Left lobe of liver (tissue), 2 donors: ENCODE measurements around the gene GGTA1. TPM values are rescaled to one million over a fixed set of nuclear protein-coding genes. Genes with fewer than 3 reads are reported as not detected.
A peak's percentile ranks its signal among the peaks of the same experiment; 100 is the strongest.
"Not testable (repeated sequence)": the region's sequence is repeated elsewhere in the genome, so short reads cannot be mapped to it uniquely, and the experiment has no call there.

Source experiments
- ATAC-seq: fragments of 200-7000 bp; cut with Tn5 transposase; one replicate; pipeline ENCODE4 v1.9.1; 2020; ENCODE audit warnings: mild to moderate bottlenecking, moderate library complexity
- DNase-seq: peaks from one replicate; pipeline ENCODE4 v3.0.0-alpha.2; 2020; ENCODE audit warnings: low spot score
- total RNA-seq: library from RNA; stranded (reverse); gene quantifications from one replicate; pipeline ENCODE4 v1.2.1, GENCODE V29; 2021
- donor health status: DM: no; HTN: no; CAD: no; lungs with moderate emphysema.
- donor health status: DM: no; HTN: yes; CAD: no.

The GGTA1 gene
- total RNA-seq = 1.2 TPM

- peak; percentile 87 for ATAC-seq
- DNase-seq = peak; percentile 62
Observed at GRCh38 chr9:121499427-121500164, at the start of gene GGTA1. Gene GGTA1, minus strand, starts transcription at chr9:121499844. Its CDS starts 31,922 bp downstream, at chr9:121467922.

- no peak for DNase-seq
- ATAC-seq = no peak
Observed at GRCh38 chr9:121548666-121549065, 49.0 kb upstream of the GGTA1 start.

GRCh38 chr9:121545875-121546423 lies 46.3 kb upstream of the GGTA1 start:
- DNase-seq (peak; percentile 95), ATAC-seq (peak; percentile 97)

- no peak for DNase-seq
Observed at GRCh38 chr9:121545150-121545874, 45.7 kb upstream of the GGTA1 start.

GRCh38 chr9:121542025-121542424 lies 42.4 kb upstream of the GGTA1 start:
- DNase-seq = no peak
- ATAC-seq = no peak

More at GRCh38 chr9:121545150-121545874, 45.7 kb upstream of the GGTA1 start:
- ATAC-seq = no peak

- DNase-seq (no peak), ATAC-seq (no peak)
Observed at GRCh38 chr9:121541256-121541655, 41.6 kb upstream of the GGTA1 start.

GRCh38 chr9:121538221-121538620 lies 38.6 kb upstream of the GGTA1 start:
- DNase-seq (no peak), ATAC-seq (peak; percentile 75)

- ATAC-seq (no peak), DNase-seq (no peak)
Observed at GRCh38 chr9:121537283-121537682, 37.6 kb upstream of the GGTA1 start.

GRCh38 chr9:121532881-121533280 lies 33.2 kb upstream of the GGTA1 start:
- no peak for DNase-seq
- ATAC-seq = no peak

- ATAC-seq = peak; percentile 73
- DNase-seq = peak; percentile 69
Observed at GRCh38 chr9:121529237-121529987, 29.8 kb upstream of the GGTA1 start.

- ATAC-seq = no peak
- no peak for DNase-seq
Observed at GRCh38 chr9:121528642-121529041, 29.0 kb upstream of the GGTA1 start.

- DNase-seq (no peak), ATAC-seq (no peak)
Observed at GRCh38 chr9:121527371-121527770, 27.7 kb upstream of the GGTA1 start.

- DNase-seq, ATAC-seq: not testable (repeated sequence)
Observed at GRCh38 chr9:121519688-121520087, 20.0 kb upstream of the GGTA1 start.

GRCh38 chr9:121518634-121519033 lies 19.0 kb upstream of the GGTA1 start:
- no peak for DNase-seq
- no peak for ATAC-seq

- not testable (repeated sequence) for DNase-seq, ATAC-seq
Observed at GRCh38 chr9:121513166-121513565, 13.5 kb upstream of the GGTA1 start.

GRCh38 chr9:121510766-121511550 lies 11.3 kb upstream of the GGTA1 start:
- DNase-seq (no peak), ATAC-seq (peak; percentile 15)

- DNase-seq = no peak
Observed at GRCh38 chr9:121509180-121509579, 9.5 kb upstream of the GGTA1 start.

GRCh38 chr9:121508415-121508814 lies 8.8 kb upstream of the GGTA1 start:
- ATAC-seq (no peak), DNase-seq (no peak)

More at GRCh38 chr9:121509180-121509579, 9.5 kb upstream of the GGTA1 start:
- no peak for ATAC-seq

- ATAC-seq = peak; percentile 21
- DNase-seq = no peak
Observed at GRCh38 chr9:121505903-121506735, 6.5 kb upstream of the GGTA1 start.
